Neural progenitor cell (in vitro differentiated cells): ENCODE results near the gene ST7L. TPM values are rescaled to one million over a fixed set of nuclear protein-coding genes. Genes with fewer than 3 reads are reported as not detected.
A peak's percentile ranks its signal among the peaks of the same experiment; 100 is the strongest.

ENCODE experiments used
- DNase-seq: peaks from one replicate; pipeline ENCODE4 v3.0.0-alpha.2; 2016; ENCODE audit warnings: low spot score
- H2AFZ ChIP-seq: fragments of 200-600 bp; sonication (generic); replicated peaks from 2 replicates; pipeline ENCODE4 v1.6.1; 2016; ENCODE audit warnings: antibody characterized with exemption
- H3F3A ChIP-seq: fragments of 200-600 bp; sonication (generic); 2 replicates; pipeline ENCODE4 v1.6.1; 2016; ENCODE audit warnings: antibody characterized with exemption, low read depth
- H3K27ac ChIP-seq: fragments of 200-600 bp; sonication (generic); 2 replicates; pipeline ENCODE4 v1.5.1; 2016; ENCODE audit warnings: mild to moderate bottlenecking
- H3K27me3 ChIP-seq: fragments of 200-600 bp; sonication (generic); 2 replicates; pipeline ENCODE4 v1.6.1; 2016; ENCODE audit warnings: mild to moderate bottlenecking, moderate library complexity
- H3K36me3 ChIP-seq: fragments of 200-600 bp; sonication (generic); 2 replicates; pipeline ENCODE4 v1.5.1; 2016
- H3K4me1 ChIP-seq: fragments of 200-600 bp; sonication (generic); 2 replicates; pipeline ENCODE4 v1.6.1; 2016; ENCODE audit warnings: mixed run types
- H3K4me2 ChIP-seq: fragments of 200-600 bp; sonication (generic); 2 replicates; pipeline ENCODE4 v1.6.1; 2016
- H3K4me3 ChIP-seq: fragments of 200-600 bp; sonication (generic); 2 replicates; pipeline ENCODE4 v1.5.1; 2016
- H3K79me2 ChIP-seq: fragments of 200-600 bp; sonication (generic); 2 replicates; pipeline ENCODE4 v1.6.1; 2016; ENCODE audit warnings: low read depth
- H3K9ac ChIP-seq: fragments of 200-600 bp; sonication (generic); 2 replicates; pipeline ENCODE4 v1.6.1; 2016
- H3K9me3 ChIP-seq: fragments of 200-600 bp; sonication (generic); 2 replicates; pipeline ENCODE4 v1.5.1; 2016; ENCODE audit warnings: low read depth
- H4K20me1 ChIP-seq: fragments of 200-600 bp; sonication (generic); 2 replicates; pipeline ENCODE4 v1.6.1; 2016; ENCODE audit warnings: low read depth
- H3K27ac Mint-ChIP-seq: 3 replicates; pipeline ENCODE4 v1.8.0; 2021; ENCODE audit warnings: mixed read lengths
- H3K27me3 Mint-ChIP-seq: 2 replicates; pipeline ENCODE4 v1.8.0; 2022; ENCODE audit warnings: low read depth, mild to moderate bottlenecking, inconsistent platforms, moderate library complexity, mixed read lengths; ENCODE audit not compliant: insufficient read depth
- H3K36me3 Mint-ChIP-seq: 3 replicates; pipeline ENCODE4 v1.8.0; 2021; ENCODE audit warnings: mixed read lengths
- H3K4me1 Mint-ChIP-seq: 3 replicates; pipeline ENCODE4 v1.8.0; 2021; ENCODE audit warnings: mixed read lengths
- H3K4me3 Mint-ChIP-seq: 3 replicates; pipeline ENCODE4 v1.8.0; 2021; ENCODE audit warnings: mild to moderate bottlenecking, moderate library complexity, mixed read lengths
- H3K9me3 Mint-ChIP-seq: 3 replicates; pipeline ENCODE4 v1.8.0; 2020; ENCODE audit warnings: mixed read lengths
- CTCF ChIP-seq: fragments of 200-600 bp; sonication (generic); IDR thresholded peaks from 2 replicates; pipeline ENCODE4 v1.5.1; 2017; ENCODE audit warnings: antibody characterized with exemption, mild to moderate bottlenecking
- EZH2 ChIP-seq: fragments of 200-600 bp; sonication (generic); IDR thresholded peaks from 2 replicates; pipeline ENCODE4 v1.6.1; 2017; ENCODE audit warnings: antibody characterized with exemption, mild to moderate bottlenecking, moderate library complexity
- EZH2phosphoT487 ChIP-seq: fragments of 200-600 bp; sonication (generic); IDR thresholded peaks from 2 replicates; pipeline ENCODE4 v1.6.1; 2017; ENCODE audit warnings: antibody characterized with exemption
- total RNA-seq: library from RNA; depleted of rRNA; stranded (reverse); fragments of >200 nt; gene quantifications from 2 replicates; pipeline ENCODE4 v1.2.3, GENCODE V29; 2015; ENCODE audit warnings: low replicate concordance

The ST7L gene
- total RNA-seq, 1 donor from 2014 or later, result 26.1 TPM

- Histone ChIP-seq H3K27ac (peak overlapping the region; percentile 94), H3K36me3 (peaks cover 17% of the 10 kb centered on the region), H2AFZ (peak overlapping the region; percentile 85), H4K20me1 (peaks cover 37% of the 10 kb centered on the region), H3K4me2 (peak overlapping the region; percentile 79), H3K4me1 (peaks cover 16% of the 10 kb centered on the region), H3K9ac (peak overlapping the region; percentile 93), H3K27me3 (no peaks in the 10 kb centered on the region), H3K4me3 (peak overlapping the region; percentile 80), H3K79me2 (peaks cover 98% of the 10 kb centered on the region), H3K9me3 (no peaks in the 10 kb centered on the region), H3F3A (peaks cover 30% of the 10 kb centered on the region)
- Mint-ChIP-seq H3K36me3 (peaks cover 2% of the 10 kb centered on the region), H3K4me1 (peaks cover 28% of the 10 kb centered on the region), H3K27me3 (peaks cover 7% of the 10 kb centered on the region), H3K9me3 (no peaks in the 10 kb centered on the region), H3K27ac (peak overlapping the region; percentile 99), H3K4me3 (peak overlapping the region; percentile 99)
- no peak for TF ChIP-seq EZH2phosphoT487
- no peak for TF ChIP-seq CTCF
- DNase-seq, result peak; percentile 4
Measured at GRCh38 chr1:112618114-112618720, 724 bp downstream of the ST7L start.

- no peak for TF ChIP-seq EZH2phosphoT487
- TF ChIP-seq CTCF, result peak; percentile 67
- H3K4me3 ChIP-seq, result no peak overlapping the region
- H3K9ac ChIP-seq, result no peak overlapping the region
- H3K27me3 Mint-ChIP-seq, result peaks cover 2% of the 10 kb centered on the region
- H3K27ac Mint-ChIP-seq, result no peak overlapping the region
- peaks cover 12% of the 10 kb centered on the region for H3K36me3 Mint-ChIP-seq
- peaks cover 75% of the 10 kb centered on the region for H3K79me2 ChIP-seq
- H3K4me3 Mint-ChIP-seq, result no peak overlapping the region
- no peak overlapping the region for H3K4me2 ChIP-seq
- no peaks in the 10 kb centered on the region for H3K9me3 Mint-ChIP-seq
- H3K9me3 ChIP-seq, result no peaks in the 10 kb centered on the region
- peaks cover 23% of the 10 kb centered on the region for H3K36me3 ChIP-seq
- peaks cover 6% of the 10 kb centered on the region for H3K4me1 ChIP-seq
- peaks cover 14% of the 10 kb centered on the region for H4K20me1 ChIP-seq
- DNase-seq, result peak; percentile 43
- H3K27me3 ChIP-seq, result no peaks in the 10 kb centered on the region
- no peak overlapping the region for H2AFZ ChIP-seq
- H3K4me1 Mint-ChIP-seq, result peaks cover 13% of the 10 kb centered on the region
- no peak overlapping the region for H3K27ac ChIP-seq
- H3F3A ChIP-seq, result peaks cover 26% of the 10 kb centered on the region
Measured at GRCh38 chr1:112614460-112615065, 4.4 kb downstream of the ST7L start.

- H3K9me3 Mint-ChIP-seq, result no peaks in the 10 kb centered on the region
- H3K27ac ChIP-seq, result no peak overlapping the region
- no peak overlapping the region for H3K27ac Mint-ChIP-seq
- H3K79me2 ChIP-seq, result no peaks in the 10 kb centered on the region
- no peaks in the 10 kb centered on the region for H3F3A ChIP-seq
- no peaks in the 10 kb centered on the region for H3K9me3 ChIP-seq
- no peaks in the 10 kb centered on the region for H4K20me1 ChIP-seq
- no peaks in the 10 kb centered on the region for H3K4me1 Mint-ChIP-seq
- no peak overlapping the region for H2AFZ ChIP-seq
- no peak overlapping the region for H3K4me3 ChIP-seq
- H3K27me3 ChIP-seq, result no peaks in the 10 kb centered on the region
- no peak overlapping the region for H3K9ac ChIP-seq
- peaks cover 2% of the 10 kb centered on the region for H3K27me3 Mint-ChIP-seq
- no peak overlapping the region for H3K4me3 Mint-ChIP-seq
- no peak for DNase-seq
- no peaks in the 10 kb centered on the region for H3K4me1 ChIP-seq
- H3K4me2 ChIP-seq, result no peak overlapping the region
- H3K36me3 ChIP-seq, result peaks cover 6% of the 10 kb centered on the region
- H3K36me3 Mint-ChIP-seq, result peaks cover 36% of the 10 kb centered on the region
- TF ChIP-seq EZH2phosphoT487 (no peak), EZH2 (no peak), CTCF (no peak)
Measured at GRCh38 chr1:112605633-112606327, 13.2 kb downstream of the ST7L start.
